ENCODE measurements around the gene PNRC1.

DNA sequence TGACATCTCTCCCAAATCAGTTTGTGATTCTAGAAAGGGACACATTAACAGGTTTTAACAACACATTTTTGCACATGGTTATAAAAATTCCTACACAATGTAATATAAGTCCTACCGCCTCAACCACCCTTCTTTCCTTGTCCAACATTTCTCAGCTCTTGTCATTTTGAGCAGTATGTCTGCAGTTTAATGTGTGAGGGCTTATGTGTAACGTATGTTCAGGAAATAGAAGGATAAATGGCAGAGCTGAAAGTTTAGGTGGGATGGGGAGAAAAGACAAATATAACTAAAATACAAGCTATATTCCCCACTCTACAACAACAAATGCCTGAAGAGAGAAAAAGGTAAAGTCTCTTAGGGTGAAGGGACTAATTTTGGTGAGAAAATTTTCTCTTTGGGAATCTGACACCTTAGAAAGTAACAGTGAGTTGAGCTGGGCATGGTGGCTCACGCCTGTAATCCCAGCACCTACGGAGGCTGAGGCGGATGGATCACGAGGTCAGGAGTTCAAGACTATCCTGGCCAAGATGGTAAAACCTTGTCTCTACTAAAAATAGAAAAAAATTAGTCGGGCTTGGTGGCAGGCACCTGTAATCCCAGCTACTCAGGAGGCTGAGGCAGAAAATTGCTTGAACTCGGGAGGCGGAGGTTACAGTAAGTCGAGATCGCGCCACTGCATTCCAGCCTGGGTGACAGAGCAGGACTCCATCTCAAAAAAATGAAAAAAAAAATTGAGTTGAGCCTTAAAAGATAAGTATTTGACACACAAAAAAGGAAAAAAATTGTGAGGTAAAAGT, 5.1 kb downstream of the PNRC1 start:
- TF ChIP-seq, protein P1, sequence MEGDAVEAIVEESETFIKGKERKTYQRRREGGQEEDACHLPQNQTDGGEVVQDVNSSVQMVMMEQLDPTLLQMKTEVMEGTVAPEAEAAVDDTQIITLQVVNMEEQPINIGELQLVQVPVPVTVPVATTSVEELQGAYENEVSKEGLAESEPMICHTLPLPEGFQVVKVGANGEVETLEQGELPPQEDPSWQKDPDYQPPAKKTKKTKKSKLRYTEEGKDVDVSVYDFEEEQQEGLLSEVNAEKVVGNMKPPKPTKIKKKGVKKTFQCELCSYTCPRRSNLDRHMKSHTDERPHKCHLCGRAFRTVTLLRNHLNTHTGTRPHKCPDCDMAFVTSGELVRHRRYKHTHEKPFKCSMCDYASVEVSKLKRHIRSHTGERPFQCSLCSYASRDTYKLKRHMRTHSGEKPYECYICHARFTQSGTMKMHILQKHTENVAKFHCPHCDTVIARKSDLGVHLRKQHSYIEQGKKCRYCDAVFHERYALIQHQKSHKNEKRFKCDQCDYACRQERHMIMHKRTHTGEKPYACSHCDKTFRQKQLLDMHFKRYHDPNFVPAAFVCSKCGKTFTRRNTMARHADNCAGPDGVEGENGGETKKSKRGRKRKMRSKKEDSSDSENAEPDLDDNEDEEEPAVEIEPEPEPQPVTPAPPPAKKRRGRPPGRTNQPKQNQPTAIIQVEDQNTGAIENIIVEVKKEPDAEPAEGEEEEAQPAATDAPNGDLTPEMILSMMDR (conservative IDR thresholded peaks at IDR 0.05), result no peak
- no peak for TF ChIP-seq EZH2 (IDR thresholded peaks at IDR 0.05; ENCODE audit: low read depth)

All from PC-9 (cell line).